Inflammatory macrophage treated with lipopolysaccharide for 4 hours (primary cell): Measurements from ENCODE around the gene TAC3.
"Not testable (repeated sequence)": the region's sequence is repeated elsewhere in the genome, so short reads cannot be mapped to it uniquely, and the experiment has no call there.

ENCODE experiments used
- DNase-seq: peaks from one replicate; pipeline ENCODE4 v3.0.0-alpha.2; 2020

Gene TAC3

GRCh38 chr12:57016348-57016747 is at the start of gene TAC3:
TSS of gene TAC3 (minus strand) at chr12:57016529. CDS start at chr12:57015797, 732 bp downstream.
- no peak for DNase-seq

GRCh38 chr12:57063991-57064685 is 47.8 kb upstream of the TAC3 start:
- peak; percentile 96 for DNase-seq

GRCh38 chr12:57058454-57058853 is 42.1 kb upstream of the TAC3 start:
- DNase-seq, result no peak

GRCh38 chr12:57057067-57057751 is 40.9 kb upstream of the TAC3 start:
- peak; percentile 28 for DNase-seq

- DNase-seq, result peak; percentile 96
Observed at GRCh38 chr12:57055824-57056223, 39.5 kb upstream of the TAC3 start.

- DNase-seq, result not testable (repeated sequence)
Observed at GRCh38 chr12:57053901-57054300, 37.6 kb upstream of the TAC3 start.

GRCh38 chr12:57053146-57053545 is 36.8 kb upstream of the TAC3 start:
- not testable (repeated sequence) for DNase-seq

GRCh38 chr12:57051011-57051410 is 34.7 kb upstream of the TAC3 start:
- no peak for DNase-seq

- no peak for DNase-seq
Observed at GRCh38 chr12:57049890-57050289, 33.6 kb upstream of the TAC3 start, which contains the start of gene MYO1A. TSS of gene MYO1A (minus strand) at chr12:57050129. CDS start at chr12:57048323, 1,806 bp downstream.

- DNase-seq, result peak; percentile 29
Observed at GRCh38 chr12:57049119-57049446, 32.8 kb upstream of the TAC3 start.

GRCh38 chr12:57048423-57049118 is 32.2 kb upstream of the TAC3 start:
- peak; percentile 34 for DNase-seq

GRCh38 chr12:57047981-57048380 is 31.7 kb upstream of the TAC3 start:
- no peak for DNase-seq

GRCh38 chr12:57046947-57047890 is 30.9 kb upstream of the TAC3 start:
- peak; percentile 73 for DNase-seq

- DNase-seq, result peak; percentile 51
Observed at GRCh38 chr12:57046086-57046791, 29.9 kb upstream of the TAC3 start.

GRCh38 chr12:57044889-57045288 is 28.6 kb upstream of the TAC3 start:
- DNase-seq, result no peak

- no peak for DNase-seq
Observed at GRCh38 chr12:57044468-57044867, 28.1 kb upstream of the TAC3 start.

GRCh38 chr12:57042695-57043094 is 26.4 kb upstream of the TAC3 start:
- DNase-seq, result peak; percentile 12

- no peak for DNase-seq
Observed at GRCh38 chr12:57040750-57041149, 24.4 kb upstream of the TAC3 start.

GRCh38 chr12:57040211-57040610 is 23.9 kb upstream of the TAC3 start:
- no peak for DNase-seq

- peak; percentile 49 for DNase-seq
Observed at GRCh38 chr12:57039016-57039798, 22.9 kb upstream of the TAC3 start.

GRCh38 chr12:57037264-57037663 is 20.9 kb upstream of the TAC3 start:
- no peak for DNase-seq
